Astrocyte of the cerebellum (primary cell): ENCODE measurements around the gene TATDN2.

Source experiments
- DNase-seq: peaks from one replicate; pipeline ENCODE4 v3.0.0-alpha.2; 2011; ENCODE audit warnings: low read depth
- H3K4me3 ChIP-seq: 2 replicates; pipeline ENCODE4 v1.5.1; 2011; ENCODE audit warnings: mild to moderate bottlenecking, low read depth, low read length, moderate library complexity
- CTCF ChIP-seq: IDR thresholded peaks from 2 replicates; pipeline ENCODE4 v1.5.1; 2012; ENCODE audit warnings: low read length, low read depth, moderate library complexity, mild to moderate bottlenecking; ENCODE audit errors: missing control alignments
- in situ Hi-C: cut with HindIII; loops from 2 replicates; pipeline ENCODE4 v1.10.0; 2017; ENCODE audit warnings: low sequenced_read_pairs

TATDN2 gene

DNA sequence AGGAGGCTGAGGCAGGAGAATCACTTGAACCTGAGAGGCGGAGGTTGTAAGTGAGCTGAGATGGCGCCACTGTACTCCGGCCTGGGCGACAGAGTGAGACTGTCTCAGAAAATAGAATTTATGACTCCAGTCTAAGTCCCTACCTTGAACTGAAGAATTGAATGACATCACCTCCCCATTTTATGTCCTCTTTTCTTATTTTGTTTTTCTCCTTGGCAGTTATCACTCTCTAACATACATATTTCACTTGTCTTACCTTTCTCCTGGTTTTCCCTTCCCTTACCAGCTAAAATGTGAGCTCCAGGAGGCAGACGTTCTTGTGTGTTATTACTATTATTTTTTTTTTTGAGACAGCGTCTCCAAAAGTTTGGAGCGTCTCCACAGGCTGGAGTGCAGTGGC is 7.6 kb downstream of the TATDN2 start:
- in situ Hi-C loops, result no loop called here
- TF ChIP-seq CTCF, result no peak
- H3K4me3 ChIP-seq, result no peak overlapping the region
- DNase-seq, result no peak

DNA sequence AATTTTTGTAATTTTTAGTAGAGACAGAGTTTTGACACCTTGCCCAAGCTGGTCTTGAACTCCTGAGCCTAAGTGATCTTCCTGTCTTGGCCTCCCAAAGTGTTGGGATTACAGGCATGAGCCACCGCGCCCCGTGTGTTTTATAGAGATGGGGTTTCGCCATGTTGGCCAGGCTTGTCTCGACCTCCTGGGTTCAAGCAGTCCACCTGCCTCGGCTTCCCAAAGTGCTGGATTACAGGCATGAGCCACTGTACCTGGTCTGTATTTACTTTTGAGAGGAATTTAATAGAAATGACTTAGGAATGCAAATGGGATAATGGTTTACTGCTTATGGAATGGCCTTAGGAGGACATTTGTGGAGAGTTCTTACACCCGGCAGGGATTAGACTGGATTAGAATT is 10.8 kb downstream of the TATDN2 start:
- no peak overlapping the region for H3K4me3 ChIP-seq
- TF ChIP-seq CTCF, result no peak
- in situ Hi-C loops, result no loop called here
- no peak for DNase-seq

GRCh38 chr3:10259798-10260197 is 11.5 kb downstream of the TATDN2 start:
- in situ Hi-C loops, result loop anchor here (5.0 kb wide), 1 partner anchor 67 kb away; no protein-coding TSS in a partner anchor
- TF ChIP-seq CTCF, result no peak
- H3K4me3 ChIP-seq, result no peak overlapping the region
- no peak for DNase-seq

GRCh38 chr3:10260211-10260701 is 12.0 kb downstream of the TATDN2 start:
- in situ Hi-C loops, result loop anchor here (5.0 kb wide), 1 partner anchor 68 kb away; no protein-coding TSS in a partner anchor
- H3K4me3 ChIP-seq, result no peak overlapping the region
- no peak for DNase-seq
- TF ChIP-seq CTCF, result no peak

GRCh38 chr3:10262027-10262426 is 13.8 kb downstream of the TATDN2 start:
- in situ Hi-C loops, result loop anchor here (5.0 kb wide), 1 partner anchor 70 kb away; no protein-coding TSS in a partner anchor
- TF ChIP-seq CTCF, result no peak
- no peak for DNase-seq

GRCh38 chr3:10263646-10264363 is 15.5 kb downstream of the TATDN2 start:
- no peak overlapping the region for H3K4me3 ChIP-seq

More at GRCh38 chr3:10262027-10262426, 13.8 kb downstream of the TATDN2 start:
- no peak overlapping the region for H3K4me3 ChIP-seq

More at GRCh38 chr3:10263646-10264363, 15.5 kb downstream of the TATDN2 start:
- peak; percentile 59 for TF ChIP-seq CTCF
- in situ Hi-C loops, result loop anchor here (5.0 kb wide), 1 partner anchor 72 kb away; no protein-coding TSS in a partner anchor
- DNase-seq, result no peak
